Right atrium auricular region (tissue), 2 donors: ENCODE measurements around the gene FBXO9. TPM values are rescaled to one million over a fixed set of nuclear protein-coding genes. Genes with fewer than 3 reads are reported as not detected.

Experiments used
- DNase-seq: peaks from one replicate; pipeline ENCODE4 v3.0.0-alpha.2; 2019; ENCODE audit warnings: low spot score
- H3K27ac ChIP-seq, 2 donors: fragments of 200-600 bp; sonication (generic); 1 replicate in 1 of 2; 2 replicates in 1 of 2; pipeline ENCODE4 v1.5.1; 2016 to 2019
- H3K27me3 ChIP-seq, 2 donors: fragments of 200-600 bp; sonication (generic); one replicate each; pipeline versions ENCODE4 v1.5.1 to v1.6.0; 2017 to 2019
- H3K36me3 ChIP-seq: fragments of 200-600 bp; sonication (generic); one replicate; pipeline ENCODE4 v1.5.1; 2016
- H3K4me1 ChIP-seq, 2 donors: fragments of 200-600 bp; sonication (generic); one replicate each; pipeline versions ENCODE4 v1.5.1 to v1.6.0; 2017 to 2019
- H3K4me3 ChIP-seq, 2 donors: fragments of 200-600 bp; sonication (generic); 1 replicate in 1 of 2; 2 replicates in 1 of 2; pipeline ENCODE4 v1.5.1; 2017 to 2019; ENCODE audit warnings: mild to moderate bottlenecking in 1 of 2, moderate library complexity in 1 of 2
- H3K9me3 ChIP-seq, 2 donors: fragments of 200-600 bp; sonication (generic); one replicate each; pipeline ENCODE4 v1.5.1; 2019
- CTCF ChIP-seq, 2 donors: fragments of 200-600 bp; sonication (generic); IDR thresholded peaks; one replicate each; pipeline ENCODE4 v1.5.1; 2019; ENCODE audit warnings: antibody characterized with exemption in 2 of 2
- total RNA-seq, 2 donors: library from RNA; depleted of rRNA; stranded (reverse); fragments of >200 nt; gene quantifications; one replicate each; pipeline ENCODE4 v1.1.0, GENCODE V29; 2016

Gene FBXO9
- total RNA-seq, 2 donors from 2014 or later: 35.8 to 50.5 TPM

GRCh38 chr6:53026526-53026925, 38.7 kb upstream of the FBXO9 start:
- Histone ChIP-seq H3K36me3 (peaks cover 19% of the 10 kb centered on the region), H3K9me3 (no peaks in the 10 kb centered on the region), H3K27me3 (no peaks in the 10 kb centered on the region), H3K4me1 (no peaks in the 10 kb centered on the region), H3K4me3 (no peak overlapping the region), H3K27ac (no peak overlapping the region)
- DNase-seq: no peak
- TF ChIP-seq CTCF (IDR thresholded peaks at IDR 0.05): no peak

- no peaks in the 10 kb centered on the region for H3K9me3 ChIP-seq
- no peak for DNase-seq
- no peak for TF ChIP-seq CTCF (IDR thresholded peaks at IDR 0.05)
- peaks cover 19% of the 10 kb centered on the region for H3K36me3 ChIP-seq
- no peak overlapping the region for H3K4me3 ChIP-seq
- H3K4me1 ChIP-seq: no peaks in the 10 kb centered on the region
- no peak overlapping the region for H3K27ac ChIP-seq
- no peaks in the 10 kb centered on the region for H3K27me3 ChIP-seq
These were observed 38.0 kb upstream of the FBXO9 start for GRCh38 chr6:53027131-53027718.

DNA sequence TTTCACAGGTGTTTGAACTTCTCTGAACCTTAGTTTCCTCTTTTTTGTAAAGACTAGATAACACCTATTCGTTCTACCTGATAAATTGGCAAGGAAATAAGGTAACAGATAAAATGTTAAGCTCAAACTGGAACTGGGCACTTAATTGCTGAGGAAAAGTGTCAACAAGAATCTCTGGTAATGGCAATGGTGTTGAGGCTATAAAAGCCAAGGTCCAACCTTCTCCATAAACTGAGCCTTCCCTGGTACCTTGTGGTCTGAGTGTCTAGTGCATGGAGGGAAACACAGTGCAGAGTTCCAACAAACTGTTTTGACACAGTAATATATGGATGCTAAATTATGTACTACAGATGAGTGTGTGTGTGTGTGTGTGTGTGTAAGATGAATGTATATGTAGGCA, 36.7 kb upstream of the FBXO9 start:
- Histone ChIP-seq H3K36me3 (peaks cover 19% of the 10 kb centered on the region), H3K27ac (no peak overlapping the region), H3K27me3 (no peaks in the 10 kb centered on the region), H3K4me1 (peaks cover 0 to 9% of the 10 kb centered on the region in 2 donors), H3K9me3 (no peaks in the 10 kb centered on the region), H3K4me3 (no peak overlapping the region)
- no peak for TF ChIP-seq CTCF (IDR thresholded peaks at IDR 0.05)
- DNase-seq: no peak

DNA sequence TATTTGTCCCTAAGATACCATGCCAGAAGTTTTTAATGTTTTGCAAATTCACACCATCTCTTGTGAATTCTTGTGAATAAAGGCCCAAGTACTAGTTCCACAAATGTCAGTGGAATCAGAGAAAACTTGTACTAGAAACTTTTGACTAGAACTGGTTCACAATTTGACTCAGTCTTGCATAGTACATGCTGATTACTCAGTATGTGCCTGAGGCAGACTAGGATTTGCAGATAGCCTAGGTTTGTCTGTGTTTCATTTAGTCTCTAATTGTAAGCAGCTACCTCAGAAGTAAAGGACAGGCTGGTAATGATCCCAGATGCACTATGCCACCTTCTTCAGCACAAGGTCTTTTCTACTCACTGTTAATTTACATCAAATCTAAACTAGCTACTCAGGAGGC, 35.9 kb upstream of the FBXO9 start:
- peaks cover 0 to 15% of the 10 kb centered on the region in 2 donors for H3K4me1 ChIP-seq
- H3K27ac ChIP-seq: no peak overlapping the region
- no peaks in the 10 kb centered on the region for H3K9me3 ChIP-seq
- no peaks in the 10 kb centered on the region for H3K27me3 ChIP-seq
- TF ChIP-seq CTCF (IDR thresholded peaks at IDR 0.05): no peak
- H3K36me3 ChIP-seq: peaks cover 19% of the 10 kb centered on the region
- no peak overlapping the region for H3K4me3 ChIP-seq
- no peak for DNase-seq

DNA sequence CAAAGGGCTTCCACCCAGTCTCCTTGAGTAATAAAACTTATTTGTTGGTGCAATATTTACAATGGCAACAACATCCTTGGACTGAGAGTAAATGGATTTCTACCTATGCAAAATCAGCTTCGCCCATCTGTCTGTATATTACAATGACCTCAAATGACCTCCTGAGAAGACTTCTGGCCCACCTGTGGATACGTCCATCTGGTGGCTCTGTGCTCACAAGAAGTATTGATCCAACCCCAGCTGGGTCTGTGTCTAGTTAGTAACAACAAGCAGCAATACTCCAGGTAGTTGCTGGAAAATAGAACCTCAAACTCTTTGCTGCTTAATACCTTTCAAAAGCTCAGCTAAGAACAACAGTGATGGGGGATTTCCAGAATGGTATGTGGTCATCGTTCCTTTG, 35.4 kb upstream of the FBXO9 start:
- Histone ChIP-seq H3K27ac (no peak overlapping the region), H3K27me3 (no peaks in the 10 kb centered on the region), H3K9me3 (no peaks in the 10 kb centered on the region), H3K4me1 (peaks cover 0 to 16% of the 10 kb centered on the region in 2 donors), H3K36me3 (peaks cover 19% of the 10 kb centered on the region), H3K4me3 (no peak overlapping the region)
- TF ChIP-seq CTCF (IDR thresholded peaks at IDR 0.05): no peak
- no peak for DNase-seq

GRCh38 chr6:53031281-53031680, 33.9 kb upstream of the FBXO9 start:
- no peak for TF ChIP-seq CTCF (IDR thresholded peaks at IDR 0.05)
- Histone ChIP-seq H3K27me3 (no peaks in the 10 kb centered on the region), H3K4me1 (peaks cover 0 to 25% of the 10 kb centered on the region in 2 donors), H3K9me3 (no peaks in the 10 kb centered on the region), H3K36me3 (peaks cover 18% of the 10 kb centered on the region), H3K27ac (no peak overlapping the region), H3K4me3 (no peak overlapping the region)
- no peak for DNase-seq
